T47D (cell line): ENCODE measurements around the gene DGKI.

Experiments
- DNase-seq, 2 experiments: peaks; one replicate each; pipeline versions ENCODE4 v3.0.0 to v3.0.0-alpha.2; 2011 to 2012; ENCODE audit warnings: low read depth in 1 of 2, low spot score in 1 of 2
- JUND ChIP-seq: IDR thresholded peaks from 2 replicates; pipeline ENCODE4 v1.6.1; 2012; ENCODE audit warnings: low read depth
- in situ Hi-C: cut with HindIII; loops from 2 replicates; pipeline ENCODE4 v1.10.0; 2016; ENCODE audit warnings: low sequenced_read_pairs, low pct_unique_long_range_greater_than_20kb

The DGKI gene

GRCh38 chr7:137613006-137613525, 233.7 kb downstream of the DGKI start:
- TF ChIP-seq JUND = no peak
- in situ Hi-C loops = no loop called here
- no peak for DNase-seq

- no peak for DNase-seq
- TF ChIP-seq JUND = no peak
- in situ Hi-C loops = no loop called here
Measured at GRCh38 chr7:137611606-137612005, 235.2 kb downstream of the DGKI start.

- no peak for TF ChIP-seq JUND
- in situ Hi-C loops = no loop called here
- no peak for DNase-seq
Measured at GRCh38 chr7:137609500-137609899, 237.3 kb downstream of the DGKI start.

- in situ Hi-C loops = no loop called here
- peak in 1 of 2 experiments; percentile 43 for DNase-seq
- no peak for TF ChIP-seq JUND
Measured at GRCh38 chr7:137606061-137606674, 240.6 kb downstream of the DGKI start.

GRCh38 chr7:137603043-137603442, 243.7 kb downstream of the DGKI start:
- no peak for TF ChIP-seq JUND
- DNase-seq = no peak
- in situ Hi-C loops = no loop called here

GRCh38 chr7:137601642-137602041, 245.1 kb downstream of the DGKI start:
- no peak for DNase-seq
- in situ Hi-C loops = no loop called here
- no peak for TF ChIP-seq JUND

- no peak for TF ChIP-seq JUND
- no peak for DNase-seq
- in situ Hi-C loops = no loop called here
Measured at GRCh38 chr7:137597856-137598255, 248.9 kb downstream of the DGKI start.

GRCh38 chr7:137593115-137593711, 253.6 kb downstream of the DGKI start:
- TF ChIP-seq JUND = no peak
- no peak for DNase-seq
- in situ Hi-C loops = no loop called here

- peak; percentile 37 to 78 for DNase-seq
- TF ChIP-seq JUND = no peak
- in situ Hi-C loops = no loop called here
Measured at GRCh38 chr7:137592232-137592896, 254.4 kb downstream of the DGKI start.

- TF ChIP-seq JUND = no peak
- in situ Hi-C loops = no loop called here
- peak in 1 of 2 experiments; percentile 28 for DNase-seq
Measured at GRCh38 chr7:137591421-137591837, 255.3 kb downstream of the DGKI start.

- TF ChIP-seq JUND = no peak
Measured at GRCh38 chr7:137590756-137591305, 255.9 kb downstream of the DGKI start.

GRCh38 chr7:137590071-137590755, 256.6 kb downstream of the DGKI start:
- no peak for TF ChIP-seq JUND
- in situ Hi-C loops = no loop called here
- no peak for DNase-seq

More at GRCh38 chr7:137590756-137591305, 255.9 kb downstream of the DGKI start:
- no peak for DNase-seq
- in situ Hi-C loops = no loop called here

GRCh38 chr7:137587326-137587725, 259.4 kb downstream of the DGKI start:
- no peak for TF ChIP-seq JUND
- DNase-seq = no peak
- in situ Hi-C loops = no loop called here
